Lower leg skin (tissue), 4 donors: ENCODE results near the gene PLEK2. TPM values are rescaled to one million over a fixed set of nuclear protein-coding genes. Genes with fewer than 3 reads are reported as not detected.
"Not testable (repeated sequence)": the region's sequence is repeated elsewhere in the genome, so short reads cannot be mapped to it uniquely, and the experiment has no call there.

Experiments used
- DNase-seq, 2 donors: peaks; one replicate each; pipeline ENCODE4 v3.0.0-alpha.2; 2019; ENCODE audit warnings: low spot score in 2 of 2
- H3K4me3 ChIP-seq: fragments of 200-600 bp; sonication (generic); 2 replicates; pipeline ENCODE4 v1.5.1; 2017; ENCODE audit warnings: mild to moderate bottlenecking, low read depth; ENCODE audit not compliant: poor library complexity, severe bottlenecking
- POLR2A ChIP-seq, 2 donors: fragments of 450-650 bp; IDR thresholded peaks; one replicate each; pipeline ENCODE4 v1.6.1; 2016 to 2017; ENCODE audit warnings: antibody characterized with exemption in 2 of 2, mild to moderate bottlenecking in 1 of 2, moderate library complexity in 1 of 2
- WGBS, 2 donors: methylation state at CpG; one replicate each; pipeline ENCODE4 v1.1.5; 2018; 5-methylcytosine and 5-hydroxymethylcytosine counted together
- intact Hi-C: fragments of 100-400 bp; cut with DNase I; formaldehyde crosslinking; loops from one replicate; pipeline ENCODE4 v1.15.0; 2023; ENCODE audit warnings: low total_unique reads
- microRNA-seq, 2 donors: library from miRNA; unstranded; fragments of <30 nt; microRNA quantifications; one replicate each; pipeline ENCODE4, GENCODE V29; 2016; ENCODE audit warnings: borderline replicate concordance in 2 of 2, borderline number of aligned reads in 1 of 2
- total RNA-seq, 4 donors: library from RNA; depleted of rRNA; stranded (reverse); fragments of >200 nt; gene quantifications; one replicate each; pipeline ENCODE4 v1.1.0, GENCODE V29; 2016
- TF ChIP-seq, protein P1 (sequence below), 3 donors: fragments of 450-650 bp; IDR thresholded peaks; one replicate each; pipeline ENCODE4 v1.5.1; 2016; ENCODE audit warnings: antibody characterized with exemption in 3 of 3, mild to moderate bottlenecking in 3 of 3, moderate library complexity in 2 of 3

Gene PLEK2
- total RNA-seq, 4 donors from 2014 or later: 23.0 to 33.0 (median 29.5) TPM

DNA sequence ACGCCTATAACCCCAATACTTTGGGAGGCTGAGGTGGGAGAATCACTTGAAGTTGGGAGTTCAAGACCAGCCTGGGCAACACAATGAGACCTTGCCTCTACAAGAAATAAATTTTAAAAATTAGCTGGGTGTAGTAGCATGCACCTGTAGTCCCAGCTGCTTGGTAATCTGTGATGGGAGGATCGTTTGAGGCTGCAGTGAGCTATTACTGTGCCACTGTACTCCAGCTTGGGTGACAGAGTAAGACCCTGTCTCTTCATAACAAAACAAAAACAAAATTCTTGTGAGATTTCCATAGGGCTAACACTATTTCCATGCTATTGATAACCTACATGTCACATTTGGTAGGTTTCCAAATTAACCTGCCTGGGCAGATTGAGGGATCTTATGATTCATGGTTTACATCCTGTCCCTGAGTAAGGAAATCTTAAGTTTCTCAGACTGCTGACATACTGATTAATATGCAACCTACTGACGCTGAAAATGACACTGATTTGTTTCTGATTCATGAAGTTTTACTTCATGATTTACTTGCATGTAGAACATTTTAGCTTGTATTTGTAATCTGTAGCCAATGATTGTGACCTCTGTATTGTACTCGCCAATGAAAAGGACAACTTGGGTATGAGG, 68.2 kb downstream of the PLEK2 start:
- no peak overlapping the region for H3K4me3 ChIP-seq
- intact Hi-C loops: no loop called here
- WGBS, 2 donors: 70 to 72% methylated on average over 4 of the region's 4 CpGs
- DNase-seq: no peak
- no peak for TF ChIP-seq POLR2A (IDR thresholded peaks at IDR 0.05)
- TF ChIP-seq, protein P1, sequence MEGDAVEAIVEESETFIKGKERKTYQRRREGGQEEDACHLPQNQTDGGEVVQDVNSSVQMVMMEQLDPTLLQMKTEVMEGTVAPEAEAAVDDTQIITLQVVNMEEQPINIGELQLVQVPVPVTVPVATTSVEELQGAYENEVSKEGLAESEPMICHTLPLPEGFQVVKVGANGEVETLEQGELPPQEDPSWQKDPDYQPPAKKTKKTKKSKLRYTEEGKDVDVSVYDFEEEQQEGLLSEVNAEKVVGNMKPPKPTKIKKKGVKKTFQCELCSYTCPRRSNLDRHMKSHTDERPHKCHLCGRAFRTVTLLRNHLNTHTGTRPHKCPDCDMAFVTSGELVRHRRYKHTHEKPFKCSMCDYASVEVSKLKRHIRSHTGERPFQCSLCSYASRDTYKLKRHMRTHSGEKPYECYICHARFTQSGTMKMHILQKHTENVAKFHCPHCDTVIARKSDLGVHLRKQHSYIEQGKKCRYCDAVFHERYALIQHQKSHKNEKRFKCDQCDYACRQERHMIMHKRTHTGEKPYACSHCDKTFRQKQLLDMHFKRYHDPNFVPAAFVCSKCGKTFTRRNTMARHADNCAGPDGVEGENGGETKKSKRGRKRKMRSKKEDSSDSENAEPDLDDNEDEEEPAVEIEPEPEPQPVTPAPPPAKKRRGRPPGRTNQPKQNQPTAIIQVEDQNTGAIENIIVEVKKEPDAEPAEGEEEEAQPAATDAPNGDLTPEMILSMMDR (IDR thresholded peaks at IDR 0.05): no peak

DNA sequence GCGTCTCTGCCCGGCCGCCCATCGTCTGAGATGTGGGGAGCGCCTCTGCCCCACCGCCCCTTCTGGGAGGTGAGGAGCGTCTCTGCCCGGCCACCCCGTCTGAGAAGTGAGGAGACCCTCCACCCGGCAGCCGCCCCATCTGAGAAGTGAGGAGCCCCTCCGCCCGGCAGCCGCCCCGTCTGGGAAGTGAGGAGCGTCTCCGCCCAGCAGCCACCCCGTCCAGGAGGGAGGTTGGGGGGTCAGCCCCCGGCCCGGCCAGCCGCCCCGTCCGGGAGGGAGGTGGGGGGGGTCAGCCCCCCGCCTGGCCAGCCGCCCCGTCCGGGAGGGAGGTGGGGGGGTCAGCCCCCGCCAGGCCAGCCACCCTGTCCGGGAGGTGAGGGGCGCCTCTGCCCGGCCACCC, 70.7 kb downstream of the PLEK2 start:
- H3K4me3 ChIP-seq, intact Hi-C loops, DNase-seq: not testable (repeated sequence)
- 96 to 100% methylated on average over 3 to 20 of the region's 31 CpGs for WGBS, 2 donors

Small RNA genes within 50 kb of the gene (microRNA-seq; reads per million reads assigned to microRNA genes)
- gene MIR5694: 0 reads per million in 2 donors

Other genes starting within 250 kb of the PLEK2 start
- not detected for gene GARIN2, start 222.7 kb downstream of the PLEK2 start, total RNA-seq
- 10 to 100 TPM in 3 of 4 donors, 1 to 10 TPM in 1; 9.2 to 20.9 (median 12.9) TPM for gene PALS1, start 170.7 kb downstream of the PLEK2 start, total RNA-seq
- gene ATP6V1D, start 52.4 kb downstream of the PLEK2 start, total RNA-seq: 10 to 100 TPM; 64.9 to 80.0 (median 74.7) TPM
- 100 to 1,000 TPM in 2 of 4 donors, 10 to 100 TPM in 2; 72.3 to 113 (median 96.4) TPM for gene EIF2S1, start 51.8 kb downstream of the PLEK2 start, total RNA-seq
- 1 to 10 TPM in 3 of 4 donors, under 1 TPM in 1; 0.49 to 3.8 (median 2.5) TPM for gene TMEM229B, start 76.6 kb upstream of the PLEK2 start, total RNA-seq
- 10 to 100 TPM; 10.5 to 23.1 (median 17.2) TPM for gene PLEKHH1, start 121.1 kb upstream of the PLEK2 start, total RNA-seq
- gene PIGH, start 188.1 kb upstream of the PLEK2 start, total RNA-seq: 10 to 100 TPM; 22.1 to 31.4 (median 29.2) TPM
- gene ARG2, start 207.8 kb upstream of the PLEK2 start, total RNA-seq: 1 to 10 TPM; 3.5 to 6.8 (median 5.2) TPM